ENCODE measurements around the gene KRTAP1-4. TPM values are rescaled to one million over a fixed set of nuclear protein-coding genes. Genes with fewer than 3 reads are reported as not detected.
"Not testable (repeated sequence)": the region's sequence is repeated elsewhere in the genome, so short reads cannot be mapped to it uniquely, and the experiment has no call there.

Gene KRTAP1-4
- total and polyA plus RNA-seq, 2 donors = not detected

- Histone ChIP-seq H3K36me3 (ENCODE audit: control insufficient read depth in 2 of 2, insufficient read depth in 2 of 2, low read length in 1 of 2) (no peaks in the 10 kb centered on the region), H3K9me3 (ENCODE audit: control insufficient read depth in 2 of 2, insufficient read depth in 1 of 2, low read length in 1 of 2) (no peaks in the 10 kb centered on the region), H3K4me3 (ENCODE audit: low read length in 2 of 2) (no peak overlapping the region), H3K27me3 (ENCODE audit: control insufficient read depth in 2 of 2, insufficient read depth in 1 of 2, low read length in 1 of 2) (peaks cover 0 to 6% of the 10 kb centered on the region in 2 donors), H3K27ac (ENCODE audit: low read depth in 1 of 2, low read length in 1 of 2) (no peak overlapping the region), H3K4me1 (ENCODE audit: control insufficient read depth in 2 of 2, insufficient read depth in 2 of 2, low read length in 2 of 2) (no peaks in the 10 kb centered on the region)
- 67% methylated on average over 1 of the region's 1 CpG for WGBS
- no peak for DNase-seq (ENCODE audit: low read depth in 6 of 9, low spot score in 9 of 9)
Observed at GRCh38 chr17:41064301-41064700, 34.3 kb upstream of the KRTAP1-4 start.

GRCh38 chr17:41063449-41063848 lies 33.5 kb upstream of the KRTAP1-4 start:
- Histone ChIP-seq H3K4me1 (ENCODE audit: control insufficient read depth in 2 of 2, insufficient read depth in 2 of 2, low read length in 2 of 2) (no peaks in the 10 kb centered on the region), H3K27ac (ENCODE audit: low read depth in 1 of 2, low read length in 1 of 2) (no peak overlapping the region), H3K27me3 (ENCODE audit: control insufficient read depth in 2 of 2, insufficient read depth in 1 of 2, low read length in 1 of 2) (peaks cover 0 to 6% of the 10 kb centered on the region in 2 donors), H3K4me3 (ENCODE audit: low read length in 2 of 2) (no peak overlapping the region), H3K36me3 (ENCODE audit: control insufficient read depth in 2 of 2, insufficient read depth in 2 of 2, low read length in 1 of 2) (no peaks in the 10 kb centered on the region), H3K9me3 (ENCODE audit: control insufficient read depth in 2 of 2, insufficient read depth in 1 of 2, low read length in 1 of 2) (no peaks in the 10 kb centered on the region)
- DNase-seq (ENCODE audit: low read depth in 6 of 9, low spot score in 9 of 9) = no peak
- 94% methylated on average over 4 of the region's 4 CpGs for whole genome bisulfite sequencing

GRCh38 chr17:41061964-41062363 lies 32.0 kb upstream of the KRTAP1-4 start:
- 91% methylated on average over 1 of the region's 1 CpG for WGBS
- no peak overlapping the region for H3K27ac ChIP-seq (ENCODE audit: low read depth in 1 of 2, low read length in 1 of 2)
- no peaks in the 10 kb centered on the region for H3K36me3 ChIP-seq (ENCODE audit: control insufficient read depth in 2 of 2, insufficient read depth in 2 of 2, low read length in 1 of 2)
- no peaks in the 10 kb centered on the region for H3K4me1 ChIP-seq (ENCODE audit: control insufficient read depth in 2 of 2, insufficient read depth in 2 of 2, low read length in 2 of 2)
- no peaks in the 10 kb centered on the region for H3K9me3 ChIP-seq (ENCODE audit: control insufficient read depth in 2 of 2, insufficient read depth in 1 of 2, low read length in 1 of 2)
- no peak for DNase-seq (ENCODE audit: low read depth in 6 of 9, low spot score in 9 of 9)
- H3K27me3 ChIP-seq (ENCODE audit: control insufficient read depth in 2 of 2, insufficient read depth in 1 of 2, low read length in 1 of 2) = peaks cover 0 to 6% of the 10 kb centered on the region in 2 donors
- H3K4me3 ChIP-seq (ENCODE audit: low read length in 2 of 2) = no peak overlapping the region

GRCh38 chr17:41060052-41060604 lies 30.1 kb upstream of the KRTAP1-4 start, which contains the start of gene KRTAP2-3:
KRTAP2-3 (minus strand) TSS chr17:41060114; CDS start chr17:41060050, 64 bp downstream.
- DNase-seq (ENCODE audit: low read depth in 6 of 9, low spot score in 9 of 9) = no peak
- Histone ChIP-seq H3K27ac (ENCODE audit: low read depth in 1 of 2, low read length in 1 of 2) (no peak within 1 kb of the TSS), H3K4me1 (ENCODE audit: control insufficient read depth in 2 of 2, insufficient read depth in 2 of 2, low read length in 2 of 2) (no peaks in the 10 kb centered on the region), H3K9me3 (ENCODE audit: control insufficient read depth in 2 of 2, insufficient read depth in 1 of 2, low read length in 1 of 2) (no peaks in the 10 kb centered on the region), H3K36me3 (ENCODE audit: control insufficient read depth in 2 of 2, insufficient read depth in 2 of 2, low read length in 1 of 2) (no peaks in the 10 kb centered on the region), H3K4me3 (ENCODE audit: low read length in 2 of 2) (no peak within 1 kb of the TSS), H3K27me3 (ENCODE audit: control insufficient read depth in 2 of 2, insufficient read depth in 1 of 2, low read length in 1 of 2) (peaks cover 0 to 6% of the 10 kb centered on the region in 2 donors)
- 82% methylated on average over 6 of the region's 6 CpGs for WGBS

- H3K36me3 ChIP-seq (ENCODE audit: control insufficient read depth in 2 of 2, insufficient read depth in 2 of 2, low read length in 1 of 2); H3K27me3 ChIP-seq (ENCODE audit: control insufficient read depth in 2 of 2, insufficient read depth in 1 of 2, low read length in 1 of 2); H3K4me1 ChIP-seq (ENCODE audit: control insufficient read depth in 2 of 2, insufficient read depth in 2 of 2, low read length in 2 of 2); H3K9me3 ChIP-seq (ENCODE audit: control insufficient read depth in 2 of 2, insufficient read depth in 1 of 2, low read length in 1 of 2); H3K27ac ChIP-seq (ENCODE audit: low read depth in 1 of 2, low read length in 1 of 2); DNase-seq (ENCODE audit: low read depth in 6 of 9, low spot score in 9 of 9); H3K4me3 ChIP-seq (ENCODE audit: low read length in 2 of 2): not testable (repeated sequence)
- WGBS = 62% methylated on average over 10 of the region's 31 CpGs
Observed at GRCh38 chr17:41059276-41060051, 29.5 kb upstream of the KRTAP1-4 start.

GRCh38 chr17:41058741-41059140 lies 28.7 kb upstream of the KRTAP1-4 start:
- no peak overlapping the region for H3K4me3 ChIP-seq (ENCODE audit: low read length in 2 of 2)
- H3K36me3 ChIP-seq (ENCODE audit: control insufficient read depth in 2 of 2, insufficient read depth in 2 of 2, low read length in 1 of 2) = no peaks in the 10 kb centered on the region
- H3K27ac ChIP-seq (ENCODE audit: low read depth in 1 of 2, low read length in 1 of 2) = no peak overlapping the region
- no peak for DNase-seq (ENCODE audit: low read depth in 6 of 9, low spot score in 9 of 9)
- 98% methylated on average over 5 of the region's 5 CpGs for WGBS
- peaks cover 0 to 6% of the 10 kb centered on the region in 2 donors for H3K27me3 ChIP-seq (ENCODE audit: control insufficient read depth in 2 of 2, insufficient read depth in 1 of 2, low read length in 1 of 2)
- H3K9me3 ChIP-seq (ENCODE audit: control insufficient read depth in 2 of 2, insufficient read depth in 1 of 2, low read length in 1 of 2) = no peaks in the 10 kb centered on the region
- H3K4me1 ChIP-seq (ENCODE audit: control insufficient read depth in 2 of 2, insufficient read depth in 2 of 2, low read length in 2 of 2) = no peaks in the 10 kb centered on the region

- Histone ChIP-seq H3K36me3 (ENCODE audit: control insufficient read depth in 2 of 2, insufficient read depth in 2 of 2, low read length in 1 of 2) (no peaks in the 10 kb centered on the region), H3K27ac (ENCODE audit: low read depth in 1 of 2, low read length in 1 of 2) (no peak overlapping the region), H3K9me3 (ENCODE audit: control insufficient read depth in 2 of 2, insufficient read depth in 1 of 2, low read length in 1 of 2) (no peaks in the 10 kb centered on the region), H3K4me3 (ENCODE audit: low read length in 2 of 2) (no peak overlapping the region), H3K4me1 (ENCODE audit: control insufficient read depth in 2 of 2, insufficient read depth in 2 of 2, low read length in 2 of 2) (no peaks in the 10 kb centered on the region), H3K27me3 (ENCODE audit: control insufficient read depth in 2 of 2, insufficient read depth in 1 of 2, low read length in 1 of 2) (peaks cover 0 to 6% of the 10 kb centered on the region in 2 donors)
- DNase-seq (ENCODE audit: low read depth in 6 of 9, low spot score in 9 of 9) = no peak
- 95% methylated on average over 1 of the region's 1 CpG for WGBS
Observed at GRCh38 chr17:41057547-41057946, 27.6 kb upstream of the KRTAP1-4 start.

GRCh38 chr17:41055130-41055529 lies 25.1 kb upstream of the KRTAP1-4 start, which contains the start of gene KRTAP2-2:
KRTAP2-2 (minus strand) TSS chr17:41055230; CDS start chr17:41055211, 19 bp downstream.
- not testable (repeated sequence) for H3K4me1 ChIP-seq (ENCODE audit: control insufficient read depth in 2 of 2, insufficient read depth in 2 of 2, low read length in 2 of 2); H3K27ac ChIP-seq (ENCODE audit: low read depth in 1 of 2, low read length in 1 of 2); H3K27me3 ChIP-seq (ENCODE audit: control insufficient read depth in 2 of 2, insufficient read depth in 1 of 2, low read length in 1 of 2); H3K4me3 ChIP-seq (ENCODE audit: low read length in 2 of 2); DNase-seq (ENCODE audit: low read depth in 6 of 9, low spot score in 9 of 9); H3K9me3 ChIP-seq (ENCODE audit: control insufficient read depth in 2 of 2, insufficient read depth in 1 of 2, low read length in 1 of 2); H3K36me3 ChIP-seq (ENCODE audit: control insufficient read depth in 2 of 2, insufficient read depth in 2 of 2, low read length in 1 of 2)
- 97% methylated on average over 1 of the region's 6 CpGs for WGBS

- not testable (repeated sequence) for H3K4me1 ChIP-seq (ENCODE audit: control insufficient read depth in 2 of 2, insufficient read depth in 2 of 2, low read length in 2 of 2); H3K36me3 ChIP-seq (ENCODE audit: control insufficient read depth in 2 of 2, insufficient read depth in 2 of 2, low read length in 1 of 2); H3K27ac ChIP-seq (ENCODE audit: low read depth in 1 of 2, low read length in 1 of 2); H3K4me3 ChIP-seq (ENCODE audit: low read length in 2 of 2); H3K27me3 ChIP-seq (ENCODE audit: control insufficient read depth in 2 of 2, insufficient read depth in 1 of 2, low read length in 1 of 2); H3K9me3 ChIP-seq (ENCODE audit: control insufficient read depth in 2 of 2, insufficient read depth in 1 of 2, low read length in 1 of 2); DNase-seq (ENCODE audit: low read depth in 6 of 9, low spot score in 9 of 9)
- 87% methylated on average over 9 of the region's 9 CpGs for WGBS
Observed at GRCh38 chr17:41054556-41054955, 24.6 kb upstream of the KRTAP1-4 start.

Measured in thymus (tissue), 11 donors.